Stimulated activated CD4-positive, alpha-beta T cell treated with anti-CD3 and anti-CD28 coated beads, Interleukin-1b, Interleukin-23, amount 100 ng/mL, for 24 hours (primary cell): Measurements from ENCODE around the gene ZNF140.

Source experiments
- DNase-seq, 4 experiments: peaks; one replicate each; pipeline ENCODE4 v3.0.0-alpha.2; 2020; ENCODE audit warnings: low read depth in 4 of 4, low spot score in 1 of 4

The ZNF140 gene

DNA sequence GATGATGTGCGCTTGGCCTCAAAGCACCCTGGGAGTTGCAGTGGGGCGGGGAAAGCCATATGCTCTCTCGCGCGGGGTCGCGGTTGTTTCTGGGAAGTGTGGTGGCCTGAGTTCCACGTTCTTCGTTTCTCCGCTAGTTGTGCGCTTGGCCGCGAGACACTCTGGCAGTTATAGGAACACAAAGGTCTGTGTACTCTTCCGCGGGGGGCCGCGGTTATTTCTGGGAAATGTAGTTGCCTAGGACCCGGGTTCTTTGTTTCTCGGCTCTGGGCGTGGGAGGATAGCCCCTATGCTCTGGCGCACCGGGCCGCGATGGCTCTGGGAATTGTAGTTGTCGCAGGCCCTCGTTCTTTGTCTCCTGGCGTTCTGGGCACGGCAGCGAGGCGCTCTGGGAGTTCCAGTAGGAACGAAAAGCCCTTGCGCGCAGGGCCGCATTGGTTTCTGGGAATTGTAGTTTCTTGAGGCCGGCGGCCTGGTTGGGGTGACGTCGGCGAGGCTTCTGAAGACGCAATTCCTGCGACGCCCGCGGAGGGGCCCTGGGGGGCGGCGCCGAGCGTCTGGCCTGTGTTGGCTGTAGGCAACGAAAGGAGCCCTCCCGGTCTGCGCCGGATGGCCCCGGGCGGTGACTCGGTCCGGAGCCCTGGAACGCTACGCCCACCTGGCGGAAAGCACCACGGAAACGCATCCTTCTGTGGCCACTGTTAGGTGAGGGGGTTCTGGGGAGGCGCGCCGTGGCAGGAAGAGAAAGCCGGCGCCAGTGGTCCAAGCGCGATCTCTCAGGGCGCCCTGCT is at the start of gene ZNF140:
ZNF140 (plus strand) TSS at position 556 of the 791 bp plus-strand sequence. CDS start 398 bp downstream, outside the sequence.
- peak; percentile 79 to 91 (median 86) for DNase-seq

DNA sequence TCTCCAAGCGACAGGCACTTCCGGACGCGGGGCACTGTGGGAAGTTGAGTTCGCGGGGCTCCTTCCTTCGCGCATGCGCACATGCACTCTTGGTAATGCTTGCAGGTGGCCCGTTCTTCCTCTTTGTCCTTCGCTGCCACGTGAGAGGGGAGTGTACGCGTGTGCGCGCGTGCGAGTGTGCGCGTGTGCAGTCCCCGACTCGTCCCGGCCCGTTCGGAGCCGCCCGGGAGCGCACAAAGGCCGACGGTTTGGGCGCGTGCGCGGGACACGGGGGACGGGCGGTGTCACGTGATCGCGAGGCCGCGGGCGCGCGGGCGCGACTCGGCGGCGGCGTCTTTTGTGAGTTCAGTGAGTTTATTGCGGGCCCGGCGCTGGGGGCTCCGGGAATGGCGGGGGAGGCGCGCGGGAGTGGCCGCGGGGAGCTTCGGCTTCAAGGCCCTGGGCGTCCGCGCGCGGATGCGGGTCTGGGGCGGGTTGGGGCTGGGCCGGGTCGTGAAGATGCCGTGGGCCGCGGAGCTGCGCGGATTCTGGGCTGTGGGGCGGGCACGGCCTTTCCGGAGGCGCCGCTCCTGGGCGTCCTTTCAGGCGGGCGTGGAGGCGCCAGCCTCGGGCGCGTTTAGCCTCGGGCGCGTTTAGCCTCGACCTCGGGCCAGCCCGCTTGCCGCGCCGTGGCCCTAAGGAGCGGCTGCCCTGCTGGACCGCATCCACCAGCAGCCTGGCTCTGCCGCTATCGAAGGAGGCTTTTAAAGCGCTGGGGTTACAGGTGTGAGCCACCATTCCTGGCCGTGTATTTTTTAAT is 43.3 kb upstream of the ZNF140 start, which contains the start of gene ZNF84:
ZNF84 (plus strand) TSS at position 303 of the 799 bp plus-strand sequence. CDS start 3,959 bp downstream, outside the sequence.
- peak; percentile 92 to 97 (median 95) for DNase-seq

DNA sequence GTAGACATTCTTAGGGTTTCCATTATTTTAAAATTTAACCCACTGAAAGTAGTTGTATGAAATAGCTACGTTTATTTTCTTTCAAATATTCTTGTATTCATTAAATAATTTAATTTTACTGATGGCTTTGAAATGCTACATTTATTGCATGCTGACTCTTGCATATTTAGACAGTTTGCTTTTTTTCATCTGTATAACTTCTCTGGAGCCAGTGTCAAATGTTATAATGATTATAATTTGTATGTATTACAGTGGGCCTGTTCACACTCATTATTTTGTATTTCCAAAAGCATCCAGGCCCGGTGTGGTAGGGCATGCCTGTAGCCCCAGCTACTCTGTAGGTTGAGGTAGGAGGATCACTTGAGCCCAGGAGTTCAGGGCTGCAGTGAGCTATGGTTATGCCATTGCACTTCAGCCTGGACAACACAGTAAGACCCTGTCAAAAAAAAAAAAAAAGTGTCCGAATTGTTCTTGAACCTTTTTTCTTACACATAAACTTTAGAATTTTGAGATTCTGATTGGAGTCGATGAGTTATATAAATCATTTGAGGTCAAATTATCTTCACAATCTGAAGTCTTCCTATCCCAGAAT is 42.5 kb upstream of the ZNF140 start:
- no peak for DNase-seq

DNA sequence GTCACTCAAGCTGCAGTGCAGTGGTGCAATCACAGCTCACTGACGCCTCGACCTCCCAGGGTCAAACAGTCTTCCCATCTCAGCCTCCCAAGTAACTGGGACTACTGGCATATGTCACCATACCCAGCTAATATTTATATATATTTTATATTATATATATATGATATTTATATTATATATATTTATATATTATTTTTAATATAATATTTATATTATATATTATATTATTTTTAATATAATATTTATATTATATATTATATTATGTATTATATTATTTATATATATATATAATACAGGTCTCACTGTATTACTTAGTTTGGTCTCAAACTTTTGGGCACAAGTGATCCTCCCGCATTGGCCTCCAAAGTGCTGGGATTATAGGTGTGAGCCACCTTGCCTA is 34.0 kb upstream of the ZNF140 start:
- no peak for DNase-seq

DNA sequence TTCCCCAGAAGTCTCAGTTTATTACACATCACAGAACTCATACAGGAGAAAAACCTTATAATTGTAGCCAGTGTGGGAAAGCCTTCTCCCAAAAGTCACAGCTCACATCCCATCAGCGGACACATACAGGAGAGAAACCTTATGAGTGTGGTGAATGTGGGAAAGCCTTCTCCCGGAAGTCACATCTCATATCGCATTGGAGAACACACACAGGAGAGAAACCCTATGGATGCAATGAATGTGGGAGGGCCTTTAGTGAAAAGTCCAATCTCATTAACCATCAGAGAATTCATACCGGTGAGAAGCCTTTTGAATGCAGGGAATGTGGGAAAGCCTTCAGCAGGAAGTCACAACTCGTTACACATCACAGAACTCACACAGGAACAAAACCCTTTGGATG is 23.3 kb upstream of the ZNF140 start:
- DNase-seq: no peak

DNA sequence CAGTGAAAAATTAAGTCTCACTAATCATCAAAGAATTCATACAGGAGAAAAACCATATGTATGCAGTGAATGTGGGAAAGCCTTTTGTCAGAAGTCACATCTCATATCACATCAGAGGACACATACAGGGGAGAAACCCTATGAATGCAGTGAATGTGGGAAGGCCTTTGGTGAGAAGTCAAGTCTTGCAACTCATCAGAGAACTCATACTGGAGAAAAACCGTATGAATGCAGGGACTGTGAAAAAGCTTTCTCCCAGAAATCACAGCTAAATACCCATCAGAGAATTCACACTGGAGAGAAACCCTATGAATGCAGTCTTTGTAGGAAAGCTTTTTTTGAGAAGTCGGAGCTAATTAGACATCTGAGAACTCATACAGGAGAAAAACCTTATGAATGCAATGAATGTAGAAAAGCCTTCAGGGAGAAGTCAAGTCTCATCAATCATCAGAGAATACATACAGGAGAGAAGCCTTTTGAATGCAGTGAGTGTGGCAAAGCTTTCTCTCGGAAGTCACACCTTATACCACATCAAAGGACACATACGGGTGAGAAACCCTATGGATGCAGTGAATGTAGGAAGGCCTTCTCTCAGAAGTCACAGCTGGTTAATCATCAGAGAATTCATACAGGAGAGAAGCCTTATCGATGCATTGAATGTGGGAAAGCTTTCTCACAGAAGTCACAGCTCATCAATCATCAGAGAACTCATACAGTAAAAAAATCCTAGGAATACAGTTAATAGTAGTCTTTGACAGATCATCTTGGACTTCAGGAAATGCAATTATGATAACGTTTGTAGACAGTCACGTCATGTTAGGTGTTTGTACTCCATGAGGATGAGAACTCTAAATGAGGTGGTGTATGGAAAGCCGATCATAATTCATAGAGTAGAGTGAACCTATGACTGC is 22.3 kb upstream of the ZNF140 start:
- DNase-seq: no peak

DNA sequence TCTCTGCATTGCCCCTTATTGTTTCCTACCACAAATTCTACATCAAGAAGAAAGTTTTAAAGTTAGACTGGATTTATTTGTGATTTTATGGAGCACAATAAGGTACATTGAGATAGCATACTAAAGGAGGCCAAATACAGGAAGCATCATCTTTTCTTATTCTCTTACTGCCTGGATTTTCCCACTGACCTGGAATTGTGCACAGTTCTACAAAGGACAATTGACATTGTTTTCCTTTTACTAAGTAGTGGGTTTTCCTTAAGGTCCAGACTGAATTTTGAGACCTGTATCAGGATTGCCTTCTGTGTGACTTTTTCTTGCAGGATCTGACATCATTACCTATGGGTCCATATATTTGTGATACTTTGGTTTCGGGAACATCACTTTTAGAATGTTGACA is 18.8 kb upstream of the ZNF140 start:
- no peak for DNase-seq

DNA sequence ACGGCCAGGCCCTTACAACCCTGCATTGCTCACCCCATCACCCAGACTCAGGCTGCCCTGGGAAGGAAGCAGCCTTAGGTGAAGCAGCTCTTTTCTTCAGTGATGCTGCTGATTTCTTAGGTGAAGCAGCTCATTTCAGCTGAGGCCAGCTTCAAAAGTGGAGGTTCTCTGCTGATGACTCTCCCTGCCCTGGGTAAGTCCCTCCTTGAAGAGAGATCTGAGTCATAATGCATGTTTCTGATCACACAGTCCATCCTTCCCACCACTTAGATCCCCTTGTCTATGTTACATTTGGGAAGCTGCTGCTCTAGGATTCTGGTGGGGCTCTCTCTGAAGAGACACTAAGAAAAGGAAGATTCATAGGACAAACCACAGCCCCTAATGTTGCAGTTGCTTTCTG is 17.2 kb upstream of the ZNF140 start:
- DNase-seq: no peak

DNA sequence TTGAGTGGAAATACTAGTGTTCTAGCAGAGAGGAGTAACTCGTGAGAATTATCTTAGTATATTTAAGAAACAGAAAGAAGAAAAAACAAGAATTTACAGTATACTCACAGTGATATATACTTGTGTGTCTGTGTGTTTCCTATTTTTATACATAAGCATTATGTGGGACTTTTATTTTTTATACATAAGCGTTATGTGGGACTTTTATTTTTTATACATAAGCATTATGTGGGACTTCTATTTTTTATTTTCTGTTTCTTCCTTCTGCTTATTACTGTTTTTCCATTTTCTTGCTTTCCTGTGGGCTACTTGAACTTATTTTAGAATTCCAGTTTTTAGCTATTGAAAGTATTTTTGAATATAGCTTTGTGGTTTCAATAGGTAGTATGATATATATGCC is 6.9 kb upstream of the ZNF140 start:
- DNase-seq: no peak

DNA sequence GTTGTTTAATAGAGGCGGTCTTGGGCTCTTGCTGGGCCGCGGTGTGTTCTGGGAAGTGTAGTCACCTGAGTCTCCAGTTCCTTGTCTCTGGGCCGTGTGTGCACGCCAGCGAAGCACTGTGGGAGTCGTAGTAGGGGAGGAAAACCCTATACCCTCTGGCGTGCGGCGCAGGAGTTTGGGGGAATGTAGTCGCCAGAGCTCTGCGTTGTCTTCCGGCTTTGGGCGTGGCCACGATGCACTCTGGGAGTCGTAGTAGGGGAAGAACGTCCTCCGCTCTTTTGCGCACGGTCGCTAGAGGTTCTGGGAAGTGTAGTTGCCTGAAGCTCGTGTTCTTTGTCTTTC is 726 bp upstream of the ZNF140 start:
- DNase-seq: peak; percentile 87 to 92 (median 89)

DNA sequence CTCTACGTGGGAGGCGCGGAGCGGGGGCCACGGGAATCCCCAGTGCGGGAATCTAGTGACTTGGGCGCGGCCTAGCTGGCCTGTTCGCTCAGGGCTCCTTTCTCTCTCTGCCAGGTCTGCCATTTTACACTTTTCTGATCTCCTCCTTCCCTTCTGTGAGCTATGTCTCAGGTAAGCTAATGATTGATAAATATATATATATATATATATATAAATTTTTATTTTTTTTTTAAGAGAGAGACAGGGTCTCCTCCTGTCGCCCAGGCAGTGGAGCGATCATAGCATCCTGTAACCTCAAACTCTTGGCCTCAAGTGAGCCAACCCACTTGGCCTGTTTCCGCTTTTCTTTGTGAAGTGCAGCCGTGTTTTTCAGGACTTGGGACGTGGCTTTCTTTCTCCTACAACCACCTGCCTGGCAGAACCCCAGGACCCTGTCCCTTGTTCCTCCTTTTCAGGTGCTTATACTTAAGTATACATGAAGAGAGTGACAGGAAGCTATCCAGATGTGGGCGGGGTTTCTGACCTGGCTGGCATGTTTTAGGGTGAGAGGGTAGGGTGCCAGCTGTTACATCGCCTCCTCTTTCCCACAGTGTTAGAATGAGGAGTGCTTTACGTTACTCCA is 547 bp downstream of the ZNF140 start:
- DNase-seq: no peak

DNA sequence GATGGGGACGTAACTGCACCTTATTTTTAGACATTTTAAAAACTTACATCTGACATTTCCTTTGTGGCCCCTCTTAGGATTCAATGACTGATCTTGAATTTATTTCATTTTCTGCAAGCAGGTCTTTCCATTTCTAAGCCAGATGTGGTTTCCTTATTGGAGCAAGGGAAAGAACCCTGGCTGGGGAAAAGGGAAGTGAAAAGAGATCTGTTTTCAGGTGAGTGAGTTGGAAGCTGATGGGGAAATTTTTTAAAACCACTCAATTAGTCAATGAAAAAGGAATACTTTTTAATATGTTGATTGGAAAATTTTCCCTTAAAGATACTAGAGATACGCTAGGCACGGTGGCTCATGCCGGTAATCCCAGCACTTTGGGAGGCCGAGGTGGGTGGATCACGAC is 2.6 kb downstream of the ZNF140 start:
- DNase-seq: no peak

DNA sequence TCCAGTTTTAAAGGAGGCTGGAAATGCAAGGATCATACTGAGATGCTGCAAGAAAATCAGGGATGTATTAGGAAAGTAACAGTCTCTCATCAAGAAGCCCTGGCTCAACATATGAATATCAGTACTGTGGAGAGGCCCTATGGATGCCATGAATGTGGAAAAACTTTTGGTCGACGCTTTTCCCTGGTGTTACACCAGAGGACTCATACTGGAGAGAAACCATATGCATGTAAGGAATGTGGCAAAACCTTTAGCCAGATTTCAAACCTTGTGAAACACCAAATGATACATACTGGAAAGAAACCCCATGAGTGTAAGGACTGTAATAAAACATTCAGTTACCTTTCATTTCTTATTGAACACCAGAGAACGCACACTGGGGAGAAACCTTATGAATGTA is 24.9 kb downstream of the ZNF140 start:
- no peak for DNase-seq

DNA sequence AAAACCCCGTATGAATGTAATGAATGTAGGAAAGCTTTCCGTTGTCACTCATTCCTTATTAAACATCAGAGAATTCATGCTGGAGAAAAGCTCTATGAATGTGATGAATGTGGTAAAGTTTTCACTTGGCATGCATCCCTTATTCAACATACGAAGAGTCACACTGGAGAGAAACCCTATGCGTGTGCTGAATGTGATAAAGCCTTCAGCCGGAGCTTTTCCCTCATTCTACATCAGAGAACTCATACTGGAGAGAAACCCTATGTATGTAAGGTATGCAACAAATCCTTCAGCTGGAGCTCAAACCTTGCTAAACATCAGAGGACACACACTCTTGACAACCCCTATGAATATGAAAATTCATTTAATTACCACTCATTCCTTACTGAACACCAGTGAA is 25.5 kb downstream of the ZNF140 start:
- no peak for DNase-seq

DNA sequence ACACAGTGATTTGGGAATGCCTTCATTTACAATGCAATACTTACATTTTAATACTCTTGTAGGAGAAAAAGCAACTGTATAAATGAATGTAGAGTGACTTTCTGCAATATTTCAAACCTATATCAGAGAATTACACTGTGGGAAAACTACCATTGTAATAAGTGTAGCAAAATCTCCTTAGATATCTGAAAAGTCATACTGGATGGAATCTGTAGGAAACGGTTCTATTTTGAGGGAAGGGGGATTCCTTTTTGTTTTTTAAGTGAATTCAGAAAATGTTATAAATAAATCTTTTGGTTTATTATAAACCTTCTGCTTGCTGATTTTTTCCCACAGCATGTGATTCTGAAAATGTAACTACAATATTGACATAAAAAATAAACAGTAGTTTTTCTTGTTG is 26.4 kb downstream of the ZNF140 start:
- no peak for DNase-seq

DNA sequence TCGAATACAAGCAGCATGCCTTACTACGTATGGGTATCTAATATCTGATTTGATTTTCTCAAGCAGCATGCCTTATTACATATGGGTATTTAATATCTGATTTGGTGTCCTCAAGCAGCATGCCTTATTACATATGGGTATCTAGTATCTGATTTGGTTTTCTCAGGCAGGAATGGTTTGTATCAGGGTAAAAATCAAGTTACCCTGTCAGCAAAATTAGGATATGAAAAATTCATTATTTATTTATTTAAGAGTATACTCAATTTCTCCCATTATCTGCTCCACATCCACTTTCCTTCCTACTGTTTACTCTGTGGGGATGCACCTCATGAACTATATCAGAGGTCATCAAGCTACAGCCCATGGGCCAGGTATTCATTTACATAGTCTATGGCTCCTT is 27.4 kb downstream of the ZNF140 start:
- no peak for DNase-seq

DNA sequence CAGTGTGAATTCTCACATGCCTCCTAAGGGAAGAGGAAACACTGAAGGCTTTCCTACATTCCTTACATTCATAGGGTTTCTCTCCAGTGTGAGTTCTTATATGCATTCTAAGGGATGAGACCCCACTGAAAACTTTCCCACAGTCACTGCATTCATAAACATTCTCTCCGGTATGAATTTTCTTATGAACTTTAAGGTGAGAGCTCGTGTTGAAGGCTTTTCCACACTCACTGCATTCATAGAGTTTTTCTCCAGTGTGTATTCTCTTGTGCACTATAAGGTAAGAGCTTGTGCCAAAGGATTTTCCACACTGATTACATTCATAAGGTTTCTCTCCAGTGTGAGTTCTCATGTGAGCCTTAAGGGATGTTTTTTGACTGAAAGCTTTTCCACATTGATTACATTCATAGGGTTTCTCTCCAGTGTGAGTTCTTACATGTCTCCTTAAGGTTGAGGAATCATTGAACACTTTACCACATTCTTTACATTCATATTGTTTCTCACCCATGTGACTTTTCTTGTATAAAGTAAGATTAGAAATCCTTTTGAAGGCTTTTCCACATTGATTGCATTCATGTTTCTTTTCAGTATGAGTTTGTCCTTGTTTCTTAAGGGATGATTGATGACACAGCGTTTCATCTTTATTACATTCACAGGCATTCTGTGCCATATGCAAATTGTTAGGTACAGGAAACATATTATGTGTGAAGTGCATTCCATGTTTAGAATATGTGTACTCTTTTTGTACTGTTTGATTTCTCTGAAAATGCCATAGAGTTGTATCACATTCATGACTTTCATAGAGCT is 39.9 kb downstream of the ZNF140 start:
- no peak for DNase-seq

DNA sequence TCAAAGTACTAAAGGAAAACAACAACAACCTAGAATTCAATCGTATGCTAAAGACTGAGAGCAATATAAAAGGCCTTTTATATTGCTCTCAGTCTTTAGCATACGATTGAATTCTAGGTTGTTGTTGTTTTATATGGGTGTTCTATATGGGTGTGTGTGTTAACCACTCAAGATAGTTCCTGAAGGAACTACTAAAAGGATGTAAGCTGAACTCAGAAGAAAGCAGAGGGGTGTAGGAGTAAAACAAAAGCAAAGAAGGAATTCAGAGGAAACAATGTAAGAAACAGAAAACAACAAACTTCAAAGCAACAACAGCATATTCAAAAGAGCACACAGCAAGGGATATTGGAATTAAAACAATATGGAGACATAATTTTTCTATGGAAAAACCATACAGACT is 44.0 kb downstream of the ZNF140 start:
- no peak for DNase-seq

DNA sequence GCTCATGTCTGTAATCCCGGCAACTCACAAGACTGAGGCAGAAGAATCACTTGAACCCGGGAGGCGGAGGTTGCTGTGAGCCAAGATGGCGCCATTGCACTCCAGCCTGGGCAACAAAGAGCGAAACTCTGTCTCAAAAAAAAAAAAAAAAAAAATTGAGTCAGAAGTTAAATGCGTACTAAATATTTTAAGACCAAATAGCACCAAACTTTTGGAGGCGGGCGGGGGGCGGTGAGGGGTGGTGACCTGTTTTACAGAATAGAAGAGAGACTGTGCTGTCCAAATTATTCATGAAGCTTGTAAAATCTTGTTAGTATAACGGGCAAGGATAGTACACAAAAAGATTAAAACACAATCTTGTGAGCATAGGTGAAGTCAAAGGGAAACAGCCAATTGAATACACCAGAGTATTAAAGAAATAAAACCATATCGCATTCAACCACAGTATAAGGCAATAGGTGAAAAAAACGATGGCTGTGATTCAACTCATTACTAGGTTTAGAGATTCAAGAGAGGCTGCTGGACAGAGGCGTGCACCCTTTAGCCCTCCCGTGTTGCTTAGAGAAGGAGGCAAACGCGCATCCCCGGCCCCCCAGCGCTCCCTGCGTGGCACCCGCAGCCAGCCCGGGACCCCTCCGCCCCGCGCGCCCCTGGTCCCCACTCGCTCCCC is 48.8 kb downstream of the ZNF140 start:
- peak in 1 of 4 experiments; percentile 2 for DNase-seq
